Lower leg skin (tissue), 4 donors: ENCODE measurements around the gene EPS8L1. TPM values are rescaled to one million over a fixed set of nuclear protein-coding genes. Genes with fewer than 3 reads are reported as not detected.
"Not testable (repeated sequence)": the region's sequence is repeated elsewhere in the genome, so short reads cannot be mapped to it uniquely, and the experiment has no call there.

Experiments used
- DNase-seq, 2 donors: peaks; one replicate each; pipeline ENCODE4 v3.0.0-alpha.2; 2019; ENCODE audit warnings: low spot score in 2 of 2
- H3K4me3 ChIP-seq: fragments of 200-600 bp; sonication (generic); 2 replicates; pipeline ENCODE4 v1.5.1; 2017; ENCODE audit warnings: mild to moderate bottlenecking, low read depth; ENCODE audit not compliant: poor library complexity, severe bottlenecking
- CTCF ChIP-seq, 3 donors: fragments of 450-650 bp; IDR thresholded peaks; one replicate each; pipeline ENCODE4 v1.5.1; 2016; ENCODE audit warnings: antibody characterized with exemption in 3 of 3, mild to moderate bottlenecking in 3 of 3, moderate library complexity in 2 of 3
- POLR2A ChIP-seq, 2 donors: fragments of 450-650 bp; IDR thresholded peaks; one replicate each; pipeline ENCODE4 v1.6.1; 2016 to 2017; ENCODE audit warnings: antibody characterized with exemption in 2 of 2, mild to moderate bottlenecking in 1 of 2, moderate library complexity in 1 of 2
- WGBS, 2 donors: methylation state at CpG; one replicate each; pipeline ENCODE4 v1.1.5; 2018; 5-methylcytosine and 5-hydroxymethylcytosine counted together
- intact Hi-C: fragments of 100-400 bp; cut with DNase I; formaldehyde crosslinking; loops from one replicate; pipeline ENCODE4 v1.15.0; 2023; ENCODE audit warnings: low total_unique reads
- total RNA-seq, 4 donors: library from RNA; depleted of rRNA; stranded (reverse); fragments of >200 nt; gene quantifications; one replicate each; pipeline ENCODE4 v1.1.0, GENCODE V29; 2016

EPS8L1 gene
- total RNA-seq, 4 donors from 2014 or later, result 394 to 678 (median 540) TPM

- WGBS, 2 donors, result 94 to 96% methylated on average over 13 of the region's 13 CpGs
- intact Hi-C loops, result no loop called here
- no peak overlapping the region for H3K4me3 ChIP-seq
- DNase-seq, result no peak
- TF ChIP-seq CTCF (IDR thresholded peaks at IDR 0.05), result no peak
- TF ChIP-seq POLR2A (IDR thresholded peaks at IDR 0.05), result no peak
Observed at GRCh38 chr19:55034751-55035150, 40.9 kb upstream of the EPS8L1 start.

GRCh38 chr19:55036058-55036457 is 39.6 kb upstream of the EPS8L1 start:
- 92 to 93% methylated on average over 2 of the region's 2 CpGs for WGBS, 2 donors
- TF ChIP-seq POLR2A (IDR thresholded peaks at IDR 0.05), result no peak
- no peak for TF ChIP-seq CTCF (IDR thresholded peaks at IDR 0.05)
- intact Hi-C loops, result no loop called here
- no peak for DNase-seq
- H3K4me3 ChIP-seq, result no peak overlapping the region

GRCh38 chr19:55037603-55038002 is 38.1 kb upstream of the EPS8L1 start:
- 84 to 91% methylated on average over 6 of the region's 6 CpGs for WGBS, 2 donors
- H3K4me3 ChIP-seq, intact Hi-C loops, DNase-seq: not testable (repeated sequence)

- intact Hi-C loops, DNase-seq, H3K4me3 ChIP-seq: not testable (repeated sequence)
- 85 to 86% methylated on average over 12 of the region's 12 CpGs for WGBS, 2 donors
Observed at GRCh38 chr19:55040654-55041053, 35.0 kb upstream of the EPS8L1 start.

GRCh38 chr19:55041244-55041626 is 34.4 kb upstream of the EPS8L1 start:
- no peak overlapping the region for H3K4me3 ChIP-seq
- DNase-seq, result no peak
- WGBS, 2 donors, result 87 to 93% methylated on average over 10 of the region's 10 CpGs
- intact Hi-C loops, result no loop called here
- TF ChIP-seq CTCF (IDR thresholded peaks at IDR 0.05), result no peak
- no peak for TF ChIP-seq POLR2A (IDR thresholded peaks at IDR 0.05)

- no peak for DNase-seq
- TF ChIP-seq CTCF (IDR thresholded peaks at IDR 0.05) (no peak), POLR2A (IDR thresholded peaks at IDR 0.05) (no peak)
- intact Hi-C loops, result no loop called here
- 75 to 83% methylated on average over 30 of the region's 30 CpGs for WGBS, 2 donors
- H3K4me3 ChIP-seq, result no peak overlapping the region
Observed at GRCh38 chr19:55041627-55042343, 33.9 kb upstream of the EPS8L1 start.

- TF ChIP-seq POLR2A (IDR thresholded peaks at IDR 0.05) (no peak), CTCF (IDR thresholded peaks at IDR 0.05) (no peak)
- intact Hi-C loops, result no loop called here
- DNase-seq, result no peak
- 87 to 90% methylated on average over 9 of the region's 9 CpGs for WGBS, 2 donors
- H3K4me3 ChIP-seq, result no peak overlapping the region
Observed at GRCh38 chr19:55042344-55042678, 33.4 kb upstream of the EPS8L1 start.
